ENCODE data around the gene DHX57.
"Not testable (repeated sequence)": the region's sequence is repeated elsewhere in the genome, so short reads cannot be mapped to it uniquely, and the experiment has no call there.

DHX57 gene

GRCh38 chr2:38806015-38806732 is 69.6 kb downstream of the DHX57 start:
- H3K9me3 ChIP-seq (ENCODE audit: control insufficient read depth, low read length) = no peaks in the 10 kb centered on the region
- 90 to 98% methylated on average over 2 of the region's 2 CpGs for WGBS, 2 experiments
- H3K27ac ChIP-seq (ENCODE audit: insufficient read depth, low read depth, low read length, poor library complexity, severe bottlenecking) = no peak overlapping the region
- H3K4me3 ChIP-seq (ENCODE audit: insufficient read depth, low read depth, low read length) = no peak overlapping the region
- H3K27me3 ChIP-seq (ENCODE audit: control insufficient read depth, insufficient read depth, low read length, poor library complexity, severe bottlenecking) = no peaks in the 10 kb centered on the region
- H3K36me3 ChIP-seq (ENCODE audit: control insufficient read depth, insufficient read depth, low read length) = peaks cover 13% of the 10 kb centered on the region
- H3K4me1 ChIP-seq (ENCODE audit: control insufficient read depth, insufficient read depth, low read length) = no peaks in the 10 kb centered on the region

GRCh38 chr2:38797953-38798352 is 77.8 kb downstream of the DHX57 start:
- 89 to 94% methylated on average over 3 of the region's 3 CpGs for WGBS, 2 experiments
- H3K4me3 ChIP-seq (ENCODE audit: insufficient read depth, low read depth, low read length) = no peak overlapping the region
- H3K27ac ChIP-seq (ENCODE audit: insufficient read depth, low read depth, low read length, poor library complexity, severe bottlenecking) = no peak overlapping the region
- H3K36me3 ChIP-seq (ENCODE audit: control insufficient read depth, insufficient read depth, low read length) = no peaks in the 10 kb centered on the region
- no peaks in the 10 kb centered on the region for H3K9me3 ChIP-seq (ENCODE audit: control insufficient read depth, low read length)
- no peaks in the 10 kb centered on the region for H3K27me3 ChIP-seq (ENCODE audit: control insufficient read depth, insufficient read depth, low read length, poor library complexity, severe bottlenecking)
- H3K4me1 ChIP-seq (ENCODE audit: control insufficient read depth, insufficient read depth, low read length) = no peaks in the 10 kb centered on the region

- WGBS, 2 experiments = 93 to 96% methylated on average over 10 of the region's 10 CpGs
- H3K27ac ChIP-seq (ENCODE audit: insufficient read depth, low read depth, low read length, poor library complexity, severe bottlenecking) = no peak overlapping the region
Observed at GRCh38 chr2:38797250-38797676, 78.5 kb downstream of the DHX57 start.

DNA sequence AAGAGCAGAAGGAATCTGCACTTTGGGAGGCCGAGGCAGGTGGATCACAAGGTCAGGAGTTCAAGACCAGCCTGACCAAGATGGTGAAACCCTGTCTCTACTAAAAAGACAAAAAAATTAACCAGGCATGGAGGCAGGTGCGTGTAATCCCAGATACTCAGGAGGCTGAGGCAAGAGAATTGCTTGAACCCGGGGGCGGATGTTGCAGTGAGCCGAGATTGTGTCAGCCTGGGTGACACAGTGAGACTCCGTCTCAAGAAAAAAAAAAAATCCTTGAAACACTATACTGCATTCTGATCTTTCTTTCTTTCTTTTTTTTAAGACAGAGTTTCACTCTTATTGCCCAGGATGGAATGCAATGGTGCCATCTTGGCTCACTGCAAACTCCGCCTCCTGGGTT is 80.7 kb downstream of the DHX57 start:
- H3K4me1 ChIP-seq (ENCODE audit: control insufficient read depth, insufficient read depth, low read length); H3K4me3 ChIP-seq (ENCODE audit: insufficient read depth, low read depth, low read length); H3K27me3 ChIP-seq (ENCODE audit: control insufficient read depth, insufficient read depth, low read length, poor library complexity, severe bottlenecking); H3K9me3 ChIP-seq (ENCODE audit: control insufficient read depth, low read length); H3K36me3 ChIP-seq (ENCODE audit: control insufficient read depth, insufficient read depth, low read length); H3K27ac ChIP-seq (ENCODE audit: insufficient read depth, low read depth, low read length, poor library complexity, severe bottlenecking): not testable (repeated sequence)
- 95% methylated on average over 7 of the region's 7 CpGs for WGBS, 2 experiments

More at GRCh38 chr2:38797250-38797676, 78.5 kb downstream of the DHX57 start:
- Histone ChIP-seq H3K4me3 (ENCODE audit: insufficient read depth, low read depth, low read length) (no peak overlapping the region), H3K4me1 (ENCODE audit: control insufficient read depth, insufficient read depth, low read length) (no peaks in the 10 kb centered on the region), H3K9me3 (ENCODE audit: control insufficient read depth, low read length) (no peaks in the 10 kb centered on the region), H3K36me3 (ENCODE audit: control insufficient read depth, insufficient read depth, low read length) (no peaks in the 10 kb centered on the region), H3K27me3 (ENCODE audit: control insufficient read depth, insufficient read depth, low read length, poor library complexity, severe bottlenecking) (no peaks in the 10 kb centered on the region)

DNA sequence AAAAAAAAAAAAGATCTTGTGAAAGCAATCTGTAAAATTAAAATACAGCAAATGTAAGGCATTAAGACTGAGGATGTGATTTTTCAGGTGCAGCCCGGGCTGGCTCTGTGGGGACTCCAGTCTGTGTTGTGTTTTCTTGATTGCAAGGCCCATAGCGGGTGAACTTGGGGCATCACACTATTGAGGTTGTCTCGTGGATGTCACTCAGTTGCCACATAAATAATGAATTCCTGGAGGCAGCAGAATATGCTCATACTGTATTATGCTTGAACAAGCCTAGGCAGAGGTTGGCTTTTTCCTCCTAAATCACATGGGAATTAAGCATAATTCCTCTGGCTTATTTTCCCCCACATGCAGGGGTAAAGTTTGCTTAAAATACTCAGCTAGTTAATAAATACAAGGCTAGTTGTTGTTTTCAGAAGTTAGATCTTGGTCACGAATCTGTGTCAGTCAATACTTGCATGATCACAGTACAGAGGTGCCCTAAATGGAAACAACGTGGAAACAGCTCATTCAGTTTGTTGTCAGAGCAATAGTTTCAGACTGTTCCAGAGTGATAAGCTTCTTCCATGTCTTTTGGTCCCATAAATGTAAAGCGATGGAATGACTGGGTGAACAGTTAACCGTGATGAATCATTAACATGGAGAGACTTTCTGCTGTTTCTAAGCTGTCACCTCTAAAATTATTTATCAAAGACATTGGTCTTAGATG is 81.3 kb downstream of the DHX57 start:
- no peak overlapping the region for H3K4me3 ChIP-seq (ENCODE audit: insufficient read depth, low read depth, low read length)
- no peaks in the 10 kb centered on the region for H3K4me1 ChIP-seq (ENCODE audit: control insufficient read depth, insufficient read depth, low read length)
- no peak overlapping the region for H3K27ac ChIP-seq (ENCODE audit: insufficient read depth, low read depth, low read length, poor library complexity, severe bottlenecking)
- no peaks in the 10 kb centered on the region for H3K27me3 ChIP-seq (ENCODE audit: control insufficient read depth, insufficient read depth, low read length, poor library complexity, severe bottlenecking)
- WGBS, 2 experiments = 93% methylated on average over 7 of the region's 7 CpGs
- no peaks in the 10 kb centered on the region for H3K36me3 ChIP-seq (ENCODE audit: control insufficient read depth, insufficient read depth, low read length)
- H3K9me3 ChIP-seq (ENCODE audit: control insufficient read depth, low read length) = no peaks in the 10 kb centered on the region

DNA sequence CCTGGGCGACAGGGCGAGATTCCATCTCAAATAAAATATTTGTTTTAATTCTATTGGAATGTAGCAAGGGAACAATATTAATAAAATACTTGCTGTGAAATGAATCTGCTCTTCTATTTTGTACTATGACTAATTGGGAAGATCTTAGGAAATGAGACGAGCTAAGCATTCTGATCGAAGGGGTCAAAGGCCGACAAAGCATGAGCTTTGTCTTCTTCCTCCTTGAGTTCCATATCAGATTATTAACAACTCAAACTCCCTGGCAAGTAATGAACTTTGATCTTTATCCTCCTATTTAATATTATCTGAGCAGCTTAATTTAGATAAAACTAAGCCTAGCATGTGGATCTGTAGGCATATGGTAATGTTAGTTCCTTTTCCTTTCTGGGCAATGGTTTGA is 82.2 kb downstream of the DHX57 start:
- WGBS, 2 experiments = 89 to 98% methylated on average over 5 of the region's 5 CpGs
- Histone ChIP-seq H3K9me3 (ENCODE audit: control insufficient read depth, low read length) (no peaks in the 10 kb centered on the region), H3K4me3 (ENCODE audit: insufficient read depth, low read depth, low read length) (no peak overlapping the region), H3K27ac (ENCODE audit: insufficient read depth, low read depth, low read length, poor library complexity, severe bottlenecking) (no peak overlapping the region), H3K4me1 (ENCODE audit: control insufficient read depth, insufficient read depth, low read length) (no peaks in the 10 kb centered on the region), H3K27me3 (ENCODE audit: control insufficient read depth, insufficient read depth, low read length, poor library complexity, severe bottlenecking) (no peaks in the 10 kb centered on the region), H3K36me3 (ENCODE audit: control insufficient read depth, insufficient read depth, low read length) (no peaks in the 10 kb centered on the region)

DNA sequence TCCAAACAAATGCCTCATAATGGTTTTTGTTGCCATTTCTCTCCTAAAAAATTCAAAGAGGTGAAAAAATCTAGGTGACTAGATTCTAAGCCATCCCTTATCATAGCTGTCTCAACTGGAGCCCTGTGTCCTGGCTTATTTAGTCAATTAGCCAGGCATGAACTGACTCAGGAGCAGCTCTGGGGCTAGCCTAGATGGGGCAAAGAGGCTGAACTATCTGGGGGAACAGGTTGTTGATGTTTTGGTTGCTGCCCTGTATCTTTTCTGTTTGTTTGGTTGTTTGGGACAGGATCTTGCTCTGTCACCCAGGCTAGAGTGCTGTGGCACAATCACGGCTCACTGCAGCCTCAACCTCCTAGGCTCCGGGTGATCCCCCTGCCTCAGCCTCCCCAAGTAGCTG is 83.0 kb downstream of the DHX57 start:
- no peaks in the 10 kb centered on the region for H3K9me3 ChIP-seq (ENCODE audit: control insufficient read depth, low read length)
- no peaks in the 10 kb centered on the region for H3K4me1 ChIP-seq (ENCODE audit: control insufficient read depth, insufficient read depth, low read length)
- 46 to 48% methylated on average over 2 of the region's 2 CpGs for WGBS, 2 experiments
- no peaks in the 10 kb centered on the region for H3K27me3 ChIP-seq (ENCODE audit: control insufficient read depth, insufficient read depth, low read length, poor library complexity, severe bottlenecking)
- no peak overlapping the region for H3K27ac ChIP-seq (ENCODE audit: insufficient read depth, low read depth, low read length, poor library complexity, severe bottlenecking)
- no peaks in the 10 kb centered on the region for H3K36me3 ChIP-seq (ENCODE audit: control insufficient read depth, insufficient read depth, low read length)
- no peak overlapping the region for H3K4me3 ChIP-seq (ENCODE audit: insufficient read depth, low read depth, low read length)

- not testable (repeated sequence) for H3K27ac ChIP-seq (ENCODE audit: insufficient read depth, low read depth, low read length, poor library complexity, severe bottlenecking); H3K4me3 ChIP-seq (ENCODE audit: insufficient read depth, low read depth, low read length); H3K9me3 ChIP-seq (ENCODE audit: control insufficient read depth, low read length); H3K27me3 ChIP-seq (ENCODE audit: control insufficient read depth, insufficient read depth, low read length, poor library complexity, severe bottlenecking); H3K36me3 ChIP-seq (ENCODE audit: control insufficient read depth, insufficient read depth, low read length); H3K4me1 ChIP-seq (ENCODE audit: control insufficient read depth, insufficient read depth, low read length)
- whole genome bisulfite sequencing, 2 experiments = 90 to 95% methylated on average over 7 to 8 of the region's 8 CpGs
Observed at GRCh38 chr2:38792321-38792720, 83.4 kb downstream of the DHX57 start.

DNA sequence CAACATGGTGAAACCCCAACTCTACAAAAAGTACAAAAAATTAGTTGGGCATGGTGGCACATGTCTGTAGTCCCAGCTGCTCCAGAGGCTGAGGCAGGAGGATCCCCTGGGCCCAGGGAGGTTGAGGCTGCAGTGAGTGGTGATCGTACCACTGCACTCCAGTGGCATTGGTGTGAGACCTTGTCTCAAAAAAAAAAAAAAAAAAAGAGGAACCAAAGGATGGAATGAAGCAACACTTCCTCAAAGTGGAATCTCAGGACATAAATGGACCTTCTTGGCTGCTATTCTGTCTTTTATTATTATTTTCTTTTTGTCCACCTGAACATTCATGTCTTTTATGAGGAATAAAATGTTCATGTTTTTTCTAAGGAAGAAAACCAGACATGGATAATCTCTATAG is 84.0 kb downstream of the DHX57 start:
- H3K4me1 ChIP-seq (ENCODE audit: control insufficient read depth, insufficient read depth, low read length) = no peaks in the 10 kb centered on the region
- H3K27ac ChIP-seq (ENCODE audit: insufficient read depth, low read depth, low read length, poor library complexity, severe bottlenecking) = no peak overlapping the region

GRCh38 chr2:38789691-38790090 is 86.0 kb downstream of the DHX57 start:
- Histone ChIP-seq H3K27ac (ENCODE audit: insufficient read depth, low read depth, low read length, poor library complexity, severe bottlenecking) (no peak overlapping the region), H3K4me3 (ENCODE audit: insufficient read depth, low read depth, low read length) (no peak overlapping the region), H3K36me3 (ENCODE audit: control insufficient read depth, insufficient read depth, low read length) (no peaks in the 10 kb centered on the region), H3K27me3 (ENCODE audit: control insufficient read depth, insufficient read depth, low read length, poor library complexity, severe bottlenecking) (no peaks in the 10 kb centered on the region), H3K4me1 (ENCODE audit: control insufficient read depth, insufficient read depth, low read length) (no peaks in the 10 kb centered on the region), H3K9me3 (ENCODE audit: control insufficient read depth, low read length) (no peaks in the 10 kb centered on the region)
- 89 to 92% methylated on average over 14 of the region's 14 CpGs for WGBS, 2 experiments

More for the DNA sequence above, 84.0 kb downstream of the DHX57 start:
- whole genome bisulfite sequencing, 2 experiments = 84 to 90% methylated on average over 1 of the region's 1 CpG
- H3K27me3 ChIP-seq (ENCODE audit: control insufficient read depth, insufficient read depth, low read length, poor library complexity, severe bottlenecking) = no peaks in the 10 kb centered on the region
- no peaks in the 10 kb centered on the region for H3K9me3 ChIP-seq (ENCODE audit: control insufficient read depth, low read length)
- H3K4me3 ChIP-seq (ENCODE audit: insufficient read depth, low read depth, low read length) = no peak overlapping the region
- no peaks in the 10 kb centered on the region for H3K36me3 ChIP-seq (ENCODE audit: control insufficient read depth, insufficient read depth, low read length)
